ENCODE measurements around the gene DAP.

GRCh38 chr5:10662661-10663488 lies 98.2 kb downstream of the DAP start:
- TF ChIP-seq CTCF (conservative IDR thresholded peaks at IDR 0.05) (no peak), EZH2 (IDR thresholded peaks at IDR 0.05; ENCODE audit: low read depth) (no peak)

All from PC-9 (cell line).